Choroid plexus epithelial cell (primary cell): ENCODE results near the gene ZFR.

Experiments used
- DNase-seq: peaks from one replicate; pipeline ENCODE4 v3.0.0-alpha.2; 2010; ENCODE audit warnings: low read depth
- H3K4me3 ChIP-seq: 2 replicates; pipeline ENCODE4 v1.5.1; 2011; ENCODE audit warnings: low read depth, mild to moderate bottlenecking, control low read depth, low read length, moderate library complexity
- TF ChIP-seq, protein P1 (sequence below): conservative IDR thresholded peaks from 2 replicates; pipeline ENCODE4 v1.5.1; 2011; ENCODE audit warnings: low read depth, mild to moderate bottlenecking, control low read depth, inconsistent platforms, low read length, moderate library complexity

ZFR gene

DNA sequence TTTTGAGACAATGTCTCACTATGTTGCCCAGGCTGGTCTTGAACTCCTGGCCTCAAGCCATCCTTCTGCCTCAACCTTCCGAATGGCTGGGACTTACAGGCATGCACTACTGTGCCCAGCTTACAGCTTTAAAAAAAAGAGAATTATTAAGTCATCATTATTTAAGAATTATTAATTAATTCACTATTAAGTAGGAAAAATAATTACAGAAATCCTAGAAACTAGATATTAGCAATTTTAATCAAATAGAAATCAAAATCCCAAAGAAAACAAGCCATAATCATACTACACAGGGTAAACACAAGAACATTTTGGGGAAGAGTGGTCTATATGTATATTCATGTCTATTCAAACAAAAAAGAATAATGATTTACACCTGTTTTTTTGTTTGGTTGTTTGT lies 112.2 kb downstream of the ZFR start:
- TF ChIP-seq, protein P1, sequence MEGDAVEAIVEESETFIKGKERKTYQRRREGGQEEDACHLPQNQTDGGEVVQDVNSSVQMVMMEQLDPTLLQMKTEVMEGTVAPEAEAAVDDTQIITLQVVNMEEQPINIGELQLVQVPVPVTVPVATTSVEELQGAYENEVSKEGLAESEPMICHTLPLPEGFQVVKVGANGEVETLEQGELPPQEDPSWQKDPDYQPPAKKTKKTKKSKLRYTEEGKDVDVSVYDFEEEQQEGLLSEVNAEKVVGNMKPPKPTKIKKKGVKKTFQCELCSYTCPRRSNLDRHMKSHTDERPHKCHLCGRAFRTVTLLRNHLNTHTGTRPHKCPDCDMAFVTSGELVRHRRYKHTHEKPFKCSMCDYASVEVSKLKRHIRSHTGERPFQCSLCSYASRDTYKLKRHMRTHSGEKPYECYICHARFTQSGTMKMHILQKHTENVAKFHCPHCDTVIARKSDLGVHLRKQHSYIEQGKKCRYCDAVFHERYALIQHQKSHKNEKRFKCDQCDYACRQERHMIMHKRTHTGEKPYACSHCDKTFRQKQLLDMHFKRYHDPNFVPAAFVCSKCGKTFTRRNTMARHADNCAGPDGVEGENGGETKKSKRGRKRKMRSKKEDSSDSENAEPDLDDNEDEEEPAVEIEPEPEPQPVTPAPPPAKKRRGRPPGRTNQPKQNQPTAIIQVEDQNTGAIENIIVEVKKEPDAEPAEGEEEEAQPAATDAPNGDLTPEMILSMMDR = no peak
- no peak for DNase-seq
- no peak overlapping the region for H3K4me3 ChIP-seq

DNA sequence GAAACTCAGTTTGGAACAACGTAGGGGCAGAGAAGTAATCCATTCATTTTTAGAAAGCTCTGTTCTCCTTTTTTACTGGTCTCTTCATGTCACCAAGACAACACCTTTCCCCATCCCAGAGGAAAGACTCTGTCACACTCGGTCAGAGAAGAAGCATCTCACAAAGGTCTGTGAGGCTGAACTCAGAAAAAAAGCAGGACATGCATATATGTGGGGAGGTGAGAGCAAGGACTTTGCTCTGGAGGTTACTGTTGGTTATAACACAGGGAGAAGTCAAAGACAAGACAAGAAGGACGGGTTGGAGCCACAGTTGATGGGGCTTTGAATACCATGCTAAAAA lies 112.6 kb downstream of the ZFR start:
- TF ChIP-seq, protein P1 = no peak
- H3K4me3 ChIP-seq = no peak overlapping the region
- DNase-seq = no peak

DNA sequence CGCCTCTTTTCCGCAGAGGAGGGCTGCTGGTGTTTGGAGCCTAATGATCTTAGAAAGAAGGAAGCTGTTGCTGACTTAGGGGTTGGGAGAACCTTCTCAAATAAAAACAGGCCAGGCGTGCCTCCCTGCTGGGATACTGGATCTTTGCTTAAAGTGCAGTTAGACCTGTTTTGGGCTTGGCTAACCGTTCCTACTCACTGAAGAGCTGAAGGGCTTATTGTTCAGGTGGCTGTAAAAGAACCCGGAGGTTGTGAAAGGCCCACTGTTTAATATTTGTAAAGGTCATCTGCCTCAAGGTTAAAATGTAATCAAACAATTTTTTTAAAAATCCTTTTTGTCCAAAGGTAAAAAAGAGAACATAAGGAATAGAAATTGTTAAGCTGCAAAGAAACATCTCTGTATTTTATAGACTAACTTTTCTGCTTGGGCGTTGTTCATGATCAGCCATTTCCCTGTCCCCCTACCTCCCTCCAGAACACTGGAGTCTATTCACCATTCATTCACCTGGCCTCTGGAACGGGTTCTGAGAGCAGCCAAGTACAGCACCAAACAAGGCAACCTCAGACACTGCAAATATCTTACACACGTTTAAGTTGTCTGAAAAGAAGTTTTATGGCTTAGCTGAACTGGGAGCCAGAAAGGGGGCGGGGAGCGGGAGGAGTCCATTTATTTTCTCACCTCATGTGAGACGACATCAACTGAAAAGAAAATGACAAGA lies 113.2 kb downstream of the ZFR start:
- no peak for DNase-seq
- no peak overlapping the region for H3K4me3 ChIP-seq
- TF ChIP-seq, protein P1 = no peak

DNA sequence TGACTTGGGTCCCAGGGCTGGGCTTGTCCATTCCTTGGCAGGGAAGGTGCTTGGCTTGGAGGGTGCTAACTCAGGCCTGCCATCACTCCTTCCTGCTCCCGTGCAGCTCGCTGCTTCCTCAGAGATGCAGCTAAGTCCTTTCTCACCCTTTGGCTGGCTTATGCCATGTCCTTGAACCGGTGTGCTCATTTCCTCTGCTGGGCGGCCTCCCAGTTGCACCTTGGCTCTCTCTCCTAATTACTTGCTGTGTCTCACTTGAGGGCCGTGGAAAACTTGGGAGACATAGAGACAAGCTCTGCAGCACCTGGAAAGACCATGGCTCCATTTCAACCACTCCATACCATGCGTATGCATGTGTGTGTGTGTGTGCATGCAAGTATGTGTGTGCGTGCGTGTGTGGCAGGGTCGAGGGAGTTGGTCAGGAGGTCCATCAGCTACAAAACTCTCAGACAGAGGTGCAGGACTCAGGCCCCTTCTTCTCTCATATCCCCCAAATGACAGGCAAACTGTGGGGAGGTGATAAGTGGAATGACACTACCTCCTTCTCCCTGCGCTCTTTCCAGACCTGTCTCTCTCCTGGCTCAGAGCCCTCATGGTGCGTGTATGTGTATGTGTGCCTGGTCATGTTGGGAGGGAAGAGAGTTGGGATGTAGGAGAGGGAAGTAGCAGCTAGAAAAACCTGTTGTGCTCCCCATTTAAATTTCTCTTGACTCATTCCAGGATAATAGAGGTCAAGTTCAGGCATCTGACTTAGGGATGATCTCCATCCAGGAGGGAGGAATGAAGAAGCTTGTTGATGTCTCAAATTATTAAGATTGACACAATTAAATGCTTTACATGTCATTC lies 114.2 kb downstream of the ZFR start:
- no peak for DNase-seq
- TF ChIP-seq, protein P1 = no peak
- H3K4me3 ChIP-seq = no peak overlapping the region

DNA sequence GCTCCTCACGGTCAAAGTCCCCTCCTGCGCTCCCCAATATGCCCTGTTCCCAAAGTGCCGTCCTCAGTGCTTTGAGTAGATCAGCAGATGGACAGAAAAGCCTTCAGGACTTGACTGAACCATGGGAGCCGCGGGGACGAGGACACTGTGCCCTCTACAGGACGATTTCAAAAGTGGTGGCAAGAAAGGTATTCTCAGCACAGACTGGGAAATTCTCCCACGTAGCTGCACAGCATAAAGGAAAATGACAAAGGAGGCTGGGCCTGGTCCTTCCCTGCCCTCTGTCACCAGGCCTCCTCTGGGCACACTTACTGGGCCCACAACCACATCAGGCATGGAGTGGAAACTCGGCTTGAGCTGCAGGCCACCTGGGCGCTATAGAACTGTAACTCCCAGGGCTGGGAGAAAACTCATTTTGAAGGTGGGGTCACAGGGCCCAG lies 115.1 kb downstream of the ZFR start:
- H3K4me3 ChIP-seq = no peak overlapping the region
- DNase-seq = peak; percentile 83
- TF ChIP-seq, protein P1 = peak; percentile 86

DNA sequence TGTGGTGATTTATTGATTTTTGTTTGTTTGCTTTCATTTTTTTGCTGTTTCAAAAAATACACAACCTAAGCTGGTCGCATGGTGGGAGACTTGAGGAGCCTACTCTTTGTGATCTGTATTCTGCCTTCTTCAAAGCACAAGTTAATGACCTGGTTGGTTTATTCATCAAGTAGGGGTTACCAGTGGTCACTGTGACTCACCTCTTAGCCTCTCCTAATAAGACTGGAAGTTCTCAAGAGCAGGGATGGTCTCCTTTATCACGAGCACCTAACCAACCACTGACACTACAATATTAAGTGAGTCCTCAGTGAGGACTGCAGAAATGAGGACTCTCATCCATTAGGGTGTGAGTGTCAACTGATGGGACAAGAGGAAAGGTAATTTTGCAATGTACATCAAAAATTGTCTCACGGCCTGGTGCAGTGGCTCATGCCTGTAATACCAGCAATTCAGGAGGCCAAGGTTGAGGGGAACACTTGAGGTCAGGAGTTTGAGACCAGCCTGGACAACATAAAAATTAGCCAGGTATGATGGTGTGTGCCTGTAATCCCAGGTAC lies 118.2 kb downstream of the ZFR start:
- TF ChIP-seq, protein P1 = no peak
- peak; percentile 18 for DNase-seq
- H3K4me3 ChIP-seq = no peak overlapping the region
